ENCODE data around the gene OR51S1.
"Not testable (repeated sequence)": the region's sequence is repeated elsewhere in the genome, so short reads cannot be mapped to it uniquely, and the experiment has no call there.

DNA sequence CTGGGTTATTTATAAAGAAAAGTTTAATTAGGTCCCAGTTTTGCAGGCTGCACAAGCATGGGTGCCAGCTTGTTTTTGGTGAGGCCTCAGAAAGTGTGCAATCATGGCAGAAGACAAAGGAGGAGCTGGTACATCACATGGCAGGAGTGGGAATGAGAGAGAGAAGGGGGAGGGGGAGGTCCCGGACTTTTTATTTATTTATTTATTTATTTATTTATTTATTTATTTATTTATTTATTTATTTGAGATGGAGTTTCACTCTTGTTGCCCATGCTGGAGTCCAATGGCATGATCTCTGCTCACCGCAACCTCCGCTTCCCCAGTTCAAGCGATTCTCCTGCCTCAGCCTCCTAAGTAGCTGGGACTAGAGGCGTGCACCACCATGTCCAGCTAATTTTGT lies 47.7 kb downstream of the OR51S1 start:
- TF ChIP-seq ZNF274 (IDR thresholded peaks at IDR 0.05; ENCODE audit: low read depth, low read length); SRF (IDR thresholded peaks at IDR 0.05; ENCODE audit: low read depth); SP1 (IDR thresholded peaks at IDR 0.05; ENCODE audit: low read depth): not testable (repeated sequence)
- TF ChIP-seq, protein P1, sequence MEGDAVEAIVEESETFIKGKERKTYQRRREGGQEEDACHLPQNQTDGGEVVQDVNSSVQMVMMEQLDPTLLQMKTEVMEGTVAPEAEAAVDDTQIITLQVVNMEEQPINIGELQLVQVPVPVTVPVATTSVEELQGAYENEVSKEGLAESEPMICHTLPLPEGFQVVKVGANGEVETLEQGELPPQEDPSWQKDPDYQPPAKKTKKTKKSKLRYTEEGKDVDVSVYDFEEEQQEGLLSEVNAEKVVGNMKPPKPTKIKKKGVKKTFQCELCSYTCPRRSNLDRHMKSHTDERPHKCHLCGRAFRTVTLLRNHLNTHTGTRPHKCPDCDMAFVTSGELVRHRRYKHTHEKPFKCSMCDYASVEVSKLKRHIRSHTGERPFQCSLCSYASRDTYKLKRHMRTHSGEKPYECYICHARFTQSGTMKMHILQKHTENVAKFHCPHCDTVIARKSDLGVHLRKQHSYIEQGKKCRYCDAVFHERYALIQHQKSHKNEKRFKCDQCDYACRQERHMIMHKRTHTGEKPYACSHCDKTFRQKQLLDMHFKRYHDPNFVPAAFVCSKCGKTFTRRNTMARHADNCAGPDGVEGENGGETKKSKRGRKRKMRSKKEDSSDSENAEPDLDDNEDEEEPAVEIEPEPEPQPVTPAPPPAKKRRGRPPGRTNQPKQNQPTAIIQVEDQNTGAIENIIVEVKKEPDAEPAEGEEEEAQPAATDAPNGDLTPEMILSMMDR (IDR thresholded peaks at IDR 0.05 in 2 of 3, conservative IDR thresholded peaks at IDR 0.05 in 1 of 3; ENCODE audit: borderline replicate concordance in 1 of 3, insufficient read depth in 1 of 3, low read depth in 2 of 3, low read length in 2 of 3), result not testable (repeated sequence)
